Measurements from ENCODE around the gene MAP7D3. TPM values are rescaled to one million over a fixed set of nuclear protein-coding genes. Genes with fewer than 3 reads are reported as not detected.

Gene MAP7D3
- polyA plus RNA-seq, 1 donor from 2014 or later: 0.68 TPM

- Histone ChIP-seq H3K4me3 (ENCODE audit: low read length) (no peak overlapping the region), H4K20me1 (ENCODE audit: insufficient read depth) (no peaks in the 10 kb centered on the region), H3K27me3 (ENCODE audit: insufficient read depth, low read depth, low read length) (no peaks in the 10 kb centered on the region), H3K36me3 (ENCODE audit: insufficient read depth, low read length) (no peaks in the 10 kb centered on the region), H3K79me2 (replicated peaks; ENCODE audit: insufficient read depth, low read length) (no peaks in the 10 kb centered on the region), H3K9ac (ENCODE audit: low read length) (no peak overlapping the region), H3K27ac (ENCODE audit: low read length) (no peak overlapping the region), H2AFZ (ENCODE audit: low read depth, low read length) (no peak overlapping the region), H3K4me2 (ENCODE audit: low read length) (no peak overlapping the region), H3F3A (ENCODE audit: insufficient read depth, low read length, poor library complexity, severe bottlenecking) (no peaks in the 10 kb centered on the region), H3K9me2 (ENCODE audit: insufficient read depth, low read length) (no peaks in the 10 kb centered on the region), H3K9me3 (ENCODE audit: low read length) (no peaks in the 10 kb centered on the region)
- TF ChIP-seq EZH2 (IDR thresholded peaks at IDR 0.05; ENCODE audit: borderline replicate concordance, insufficient read depth, low read length, poor library complexity, severe bottlenecking) (no peak), TAF1 (IDR thresholded peaks at IDR 0.05; ENCODE audit: low read depth) (no peak), REST (IDR thresholded peaks at IDR 0.05; ENCODE audit: borderline replicate concordance) (no peak), POLR2AphosphoS5 (IDR thresholded peaks at IDR 0.05) (no peak)
Observed at GRCh38 chrX:136185401-136186022, 65.7 kb downstream of the MAP7D3 start.

- no peaks in the 10 kb centered on the region for H3K9me2 ChIP-seq (ENCODE audit: insufficient read depth, low read length)
- H4K20me1 ChIP-seq (ENCODE audit: insufficient read depth): no peaks in the 10 kb centered on the region
- no peak overlapping the region for H3K27ac ChIP-seq (ENCODE audit: low read length)
- H3K9me3 ChIP-seq (ENCODE audit: low read length): no peaks in the 10 kb centered on the region
- no peak overlapping the region for H3K9ac ChIP-seq (ENCODE audit: low read length)
- H3K27me3 ChIP-seq (ENCODE audit: insufficient read depth, low read depth, low read length): no peaks in the 10 kb centered on the region
- H2AFZ ChIP-seq (ENCODE audit: low read depth, low read length): no peak overlapping the region
- TF ChIP-seq, protein P1, sequence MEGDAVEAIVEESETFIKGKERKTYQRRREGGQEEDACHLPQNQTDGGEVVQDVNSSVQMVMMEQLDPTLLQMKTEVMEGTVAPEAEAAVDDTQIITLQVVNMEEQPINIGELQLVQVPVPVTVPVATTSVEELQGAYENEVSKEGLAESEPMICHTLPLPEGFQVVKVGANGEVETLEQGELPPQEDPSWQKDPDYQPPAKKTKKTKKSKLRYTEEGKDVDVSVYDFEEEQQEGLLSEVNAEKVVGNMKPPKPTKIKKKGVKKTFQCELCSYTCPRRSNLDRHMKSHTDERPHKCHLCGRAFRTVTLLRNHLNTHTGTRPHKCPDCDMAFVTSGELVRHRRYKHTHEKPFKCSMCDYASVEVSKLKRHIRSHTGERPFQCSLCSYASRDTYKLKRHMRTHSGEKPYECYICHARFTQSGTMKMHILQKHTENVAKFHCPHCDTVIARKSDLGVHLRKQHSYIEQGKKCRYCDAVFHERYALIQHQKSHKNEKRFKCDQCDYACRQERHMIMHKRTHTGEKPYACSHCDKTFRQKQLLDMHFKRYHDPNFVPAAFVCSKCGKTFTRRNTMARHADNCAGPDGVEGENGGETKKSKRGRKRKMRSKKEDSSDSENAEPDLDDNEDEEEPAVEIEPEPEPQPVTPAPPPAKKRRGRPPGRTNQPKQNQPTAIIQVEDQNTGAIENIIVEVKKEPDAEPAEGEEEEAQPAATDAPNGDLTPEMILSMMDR (IDR thresholded peaks at IDR 0.05; ENCODE audit: poor library complexity, severe bottlenecking): no peak
- no peak for TF ChIP-seq EZH2 (IDR thresholded peaks at IDR 0.05; ENCODE audit: borderline replicate concordance, insufficient read depth, low read length, poor library complexity, severe bottlenecking)
- no peak for TF ChIP-seq POLR2AphosphoS5 (IDR thresholded peaks at IDR 0.05)
- TF ChIP-seq EP300 (conservative IDR thresholded peaks at IDR 0.05; ENCODE audit: poor library complexity, severe bottlenecking): no peak
- no peak for TF ChIP-seq MXI1 (conservative IDR thresholded peaks at IDR 0.05; ENCODE audit: poor library complexity, severe bottlenecking)
- no peak for TF ChIP-seq SMC3 (conservative IDR thresholded peaks at IDR 0.05; ENCODE audit: poor library complexity)
- no peak for TF ChIP-seq REST (IDR thresholded peaks at IDR 0.05; ENCODE audit: borderline replicate concordance)
- no peak for TF ChIP-seq RAD21 (conservative IDR thresholded peaks at IDR 0.05)
- TF ChIP-seq TAF1 (IDR thresholded peaks at IDR 0.05; ENCODE audit: low read depth): no peak
- H3F3A ChIP-seq (ENCODE audit: insufficient read depth, low read length, poor library complexity, severe bottlenecking): no peaks in the 10 kb centered on the region
- H3K36me3 ChIP-seq (ENCODE audit: insufficient read depth, low read length): no peaks in the 10 kb centered on the region
- H3K4me3 ChIP-seq (ENCODE audit: low read length): no peak overlapping the region
- H3K4me2 ChIP-seq (ENCODE audit: low read length): no peak overlapping the region
- no peaks in the 10 kb centered on the region for H3K79me2 ChIP-seq (replicated peaks; ENCODE audit: insufficient read depth, low read length)
Observed at GRCh38 chrX:136183917-136184316, 67.3 kb downstream of the MAP7D3 start.

All from neural cell (in vitro differentiated cells).